Erythroblast (primary cell): ENCODE results near the gene PTPRC.

Source experiments
- DNase-seq, 2 experiments: peaks; one replicate each; lab custom pipeline; 2025; lab: John Stamatoyannopoulos, UW
- GATA1 ChIP-seq: IDR thresholded peaks from 2 replicates; pipeline ENCODE4 v1.6.1; 2011; ENCODE audit warnings: low read depth, mild to moderate bottlenecking, control low read depth, low read length, moderate library complexity
- POLR2A ChIP-seq: IDR thresholded peaks from 2 replicates; pipeline ENCODE4 v1.6.1; 2011; ENCODE audit warnings: mild to moderate bottlenecking, low read length

Gene PTPRC

DNA sequence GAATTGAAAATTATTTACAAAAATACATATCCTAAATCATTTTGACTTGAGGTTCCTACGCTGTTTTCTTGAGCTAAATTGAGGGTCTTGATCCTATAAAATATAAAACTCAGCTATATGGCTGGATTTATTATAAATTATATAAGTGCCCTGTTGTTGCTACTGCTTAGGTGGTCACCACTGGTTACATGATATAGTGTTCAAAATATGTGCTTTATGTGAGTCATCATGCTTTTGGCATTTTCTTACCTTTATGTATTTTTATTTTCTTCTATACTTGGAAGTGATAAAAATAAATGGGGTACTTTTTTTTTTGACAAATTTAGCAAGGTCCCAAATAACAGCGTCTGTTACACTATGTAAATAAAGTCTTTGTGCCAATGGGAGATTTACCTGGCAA is 31.1 kb upstream of the PTPRC start:
- TF ChIP-seq POLR2A (no peak), GATA1 (no peak)
- DNase-seq = no peak

- no peak for DNase-seq
- TF ChIP-seq GATA1 (no peak), POLR2A (no peak)
Observed at GRCh38 chr1:198610362-198610761, 28.5 kb upstream of the PTPRC start.

DNA sequence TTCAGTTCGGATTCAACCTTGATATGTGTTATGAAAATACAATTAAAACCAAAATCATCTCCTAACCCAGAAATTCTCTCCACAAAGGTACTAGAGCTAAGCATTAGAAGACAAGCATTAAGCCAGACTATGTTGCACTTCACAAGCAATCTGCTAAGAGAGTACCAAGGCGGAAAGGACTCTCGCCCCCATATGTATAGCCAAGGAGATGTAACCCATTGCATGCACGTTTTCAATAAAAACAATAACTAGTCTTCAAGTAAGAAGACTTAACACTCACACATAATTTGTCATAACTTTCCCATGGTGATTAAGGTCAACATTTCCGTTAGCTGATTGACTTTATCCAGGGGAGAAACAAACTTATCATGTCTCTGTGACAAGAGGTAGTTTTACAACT is 27.6 kb upstream of the PTPRC start:
- TF ChIP-seq POLR2A (no peak), GATA1 (no peak)
- no peak for DNase-seq

DNA sequence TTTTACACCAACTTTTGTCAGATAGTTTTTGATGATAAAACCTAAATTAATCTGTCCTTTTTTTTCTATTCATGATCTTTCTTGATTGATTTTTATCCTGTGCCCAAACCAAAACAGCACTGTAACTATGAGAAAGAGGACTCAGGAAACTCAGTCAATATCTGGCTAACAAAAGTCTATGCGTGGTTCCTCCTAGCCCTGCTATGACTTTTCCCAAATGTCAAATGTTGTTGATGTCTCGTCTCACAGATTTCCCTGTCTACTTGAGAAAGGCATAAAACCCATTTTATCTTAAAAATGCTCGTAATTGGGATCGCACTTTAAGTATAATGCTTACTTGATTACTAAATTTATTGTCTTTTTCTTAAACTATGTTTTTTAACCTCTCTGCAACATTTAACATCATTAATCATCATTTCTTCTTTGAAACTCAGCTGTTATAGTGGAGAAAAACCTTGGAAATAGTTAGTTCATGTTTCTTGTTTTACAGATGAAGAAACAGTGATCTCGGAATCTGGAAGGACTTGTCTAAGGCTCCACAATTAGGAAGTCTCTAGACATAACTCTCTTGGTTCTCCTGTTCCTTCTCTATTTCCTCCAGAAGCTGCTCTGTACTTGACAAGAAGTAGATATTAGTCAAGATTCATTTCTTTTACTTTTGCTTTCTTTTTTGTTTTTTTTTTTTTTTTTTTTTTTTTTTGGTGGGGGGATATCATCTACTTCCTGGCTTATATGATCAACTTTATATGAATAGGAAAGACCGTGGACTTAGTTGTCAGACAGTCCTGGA is 26.2 kb upstream of the PTPRC start:
- no peak for DNase-seq
- no peak for TF ChIP-seq POLR2A
- no peak for TF ChIP-seq GATA1

DNA sequence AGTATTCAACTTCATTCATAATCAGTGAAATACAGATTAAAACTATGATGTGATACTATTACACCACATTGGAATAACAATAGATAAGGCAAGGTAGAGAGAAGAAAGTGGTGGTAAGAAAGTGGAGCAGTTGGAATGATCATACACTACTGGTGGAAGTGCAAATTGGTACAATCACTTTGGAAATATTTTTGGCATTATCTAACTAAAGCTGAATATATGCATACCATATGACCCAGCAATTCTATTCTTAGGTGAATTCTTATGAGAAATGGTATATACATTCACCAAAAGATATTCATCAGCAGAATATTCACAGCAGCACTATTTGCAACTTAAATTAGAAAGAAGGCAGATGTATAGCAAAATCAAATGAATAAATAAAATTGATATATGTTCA is 21.4 kb upstream of the PTPRC start:
- TF ChIP-seq GATA1 (no peak), POLR2A (no peak)
- no peak for DNase-seq

DNA sequence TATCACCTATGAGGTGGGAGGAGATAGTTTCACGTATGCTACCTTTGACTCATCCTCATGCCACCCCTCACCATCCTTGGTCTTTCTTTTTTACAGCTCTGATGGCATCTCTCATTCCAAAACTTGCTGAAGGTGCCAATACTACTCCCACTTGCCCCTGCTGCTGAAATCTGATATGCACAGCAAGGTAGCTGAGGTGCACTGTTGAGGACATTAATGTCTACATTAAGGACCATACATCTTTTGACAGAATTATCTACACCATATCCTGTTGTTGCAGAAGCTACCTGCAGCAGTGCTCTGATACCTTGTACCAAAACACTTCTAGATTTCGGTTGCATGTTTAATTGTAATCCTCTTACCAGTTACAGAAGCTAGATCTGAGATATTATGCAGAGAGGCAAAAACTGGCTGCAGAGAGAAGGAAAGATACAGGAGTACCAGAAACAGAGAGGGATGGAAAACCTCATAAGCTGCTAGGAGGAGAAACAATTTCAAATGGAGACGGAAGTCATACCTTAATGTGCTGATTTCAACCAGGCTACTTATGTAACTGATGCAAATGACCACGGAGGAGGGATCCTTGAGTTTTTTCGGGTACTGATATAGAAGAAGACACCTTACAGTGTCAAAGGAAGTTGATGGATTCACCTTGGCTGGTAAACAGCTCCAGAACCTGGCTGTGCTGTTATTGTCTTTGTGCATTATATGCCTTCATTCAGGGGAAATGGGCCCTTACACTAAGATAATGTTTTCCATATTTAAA is 19.3 kb upstream of the PTPRC start:
- TF ChIP-seq POLR2A (no peak), GATA1 (no peak)
- no peak for DNase-seq

DNA sequence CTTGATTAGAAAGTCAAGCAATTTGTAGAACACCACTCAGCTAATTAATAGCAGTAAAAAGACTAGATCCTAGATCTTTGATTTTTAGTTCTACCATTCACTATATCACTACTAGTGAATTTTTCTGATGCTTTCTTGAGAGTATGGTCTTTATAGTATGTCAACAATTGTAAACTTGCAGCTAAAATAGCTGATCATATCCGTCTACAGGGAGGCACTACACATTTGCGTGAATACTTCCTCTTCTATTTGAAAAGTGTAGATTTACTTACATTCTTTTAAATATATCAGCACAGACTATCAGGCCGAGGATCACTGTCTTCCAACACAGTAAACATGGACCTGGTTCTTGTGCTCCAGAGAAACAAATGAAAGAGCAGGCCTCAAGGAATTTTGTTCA is 18.6 kb upstream of the PTPRC start:
- no peak for DNase-seq
- TF ChIP-seq GATA1 (no peak), POLR2A (no peak)

DNA sequence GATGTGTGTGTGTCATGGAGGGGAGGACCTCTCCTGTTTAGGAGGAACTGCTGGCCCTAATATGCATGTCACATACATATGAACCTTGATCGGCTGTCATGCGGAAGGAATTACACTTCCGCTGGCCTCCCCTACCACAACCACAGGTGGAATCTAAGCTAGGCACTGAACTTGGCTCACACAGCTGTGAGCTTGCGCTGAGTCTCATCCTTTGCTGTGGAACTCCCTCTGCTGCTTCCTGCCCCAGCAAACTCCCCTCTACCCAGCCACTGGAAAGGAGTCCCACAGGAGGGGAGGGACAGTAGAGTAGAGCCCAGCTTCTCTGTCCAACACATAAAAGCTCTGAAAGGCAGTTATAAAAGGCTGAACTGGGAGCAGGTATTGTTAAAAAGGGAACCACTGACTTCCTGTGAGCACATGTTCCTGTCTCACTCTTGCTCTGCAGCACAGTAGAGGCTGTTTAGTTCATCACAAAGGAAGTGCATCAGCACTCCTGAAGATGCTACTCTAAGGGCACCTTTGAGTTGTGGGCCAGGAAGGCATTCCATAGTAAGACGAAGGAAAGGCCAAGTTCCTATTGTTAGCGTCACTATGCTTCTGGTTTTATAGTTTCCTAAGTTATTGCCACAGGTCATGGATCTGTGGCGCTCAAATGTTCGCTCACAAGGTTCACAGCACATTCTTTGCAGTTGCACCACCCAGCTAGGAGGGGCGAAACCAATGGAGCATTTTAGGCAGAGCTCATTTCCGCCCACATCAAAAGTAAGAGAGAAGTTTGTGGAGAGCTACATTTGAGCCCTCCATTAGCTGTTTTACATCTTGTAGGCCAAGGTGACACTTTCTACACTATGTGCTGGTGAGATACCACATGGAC is 17.7 kb upstream of the PTPRC start:
- TF ChIP-seq POLR2A (no peak), GATA1 (no peak)
- no peak for DNase-seq

DNA sequence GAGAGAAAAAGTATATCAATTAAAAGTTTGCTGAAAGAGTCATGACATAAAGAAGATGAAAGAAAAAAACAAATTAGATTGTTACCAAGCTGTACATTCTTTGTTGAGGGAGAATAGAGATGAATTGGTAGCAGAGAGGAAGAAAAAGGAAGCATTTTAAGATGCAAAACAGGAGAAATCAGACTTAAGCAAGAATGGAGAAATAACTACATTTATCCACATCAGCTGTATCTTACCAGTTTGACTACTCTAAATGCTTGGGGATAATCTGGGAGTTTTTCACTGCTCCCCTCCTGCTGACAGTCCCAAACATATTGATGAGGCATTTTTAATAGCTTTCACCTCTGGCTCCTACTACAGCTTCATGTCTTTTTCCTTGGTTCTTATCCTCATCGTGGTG is 16.8 kb upstream of the PTPRC start:
- DNase-seq = no peak
- TF ChIP-seq POLR2A (no peak), GATA1 (no peak)

DNA sequence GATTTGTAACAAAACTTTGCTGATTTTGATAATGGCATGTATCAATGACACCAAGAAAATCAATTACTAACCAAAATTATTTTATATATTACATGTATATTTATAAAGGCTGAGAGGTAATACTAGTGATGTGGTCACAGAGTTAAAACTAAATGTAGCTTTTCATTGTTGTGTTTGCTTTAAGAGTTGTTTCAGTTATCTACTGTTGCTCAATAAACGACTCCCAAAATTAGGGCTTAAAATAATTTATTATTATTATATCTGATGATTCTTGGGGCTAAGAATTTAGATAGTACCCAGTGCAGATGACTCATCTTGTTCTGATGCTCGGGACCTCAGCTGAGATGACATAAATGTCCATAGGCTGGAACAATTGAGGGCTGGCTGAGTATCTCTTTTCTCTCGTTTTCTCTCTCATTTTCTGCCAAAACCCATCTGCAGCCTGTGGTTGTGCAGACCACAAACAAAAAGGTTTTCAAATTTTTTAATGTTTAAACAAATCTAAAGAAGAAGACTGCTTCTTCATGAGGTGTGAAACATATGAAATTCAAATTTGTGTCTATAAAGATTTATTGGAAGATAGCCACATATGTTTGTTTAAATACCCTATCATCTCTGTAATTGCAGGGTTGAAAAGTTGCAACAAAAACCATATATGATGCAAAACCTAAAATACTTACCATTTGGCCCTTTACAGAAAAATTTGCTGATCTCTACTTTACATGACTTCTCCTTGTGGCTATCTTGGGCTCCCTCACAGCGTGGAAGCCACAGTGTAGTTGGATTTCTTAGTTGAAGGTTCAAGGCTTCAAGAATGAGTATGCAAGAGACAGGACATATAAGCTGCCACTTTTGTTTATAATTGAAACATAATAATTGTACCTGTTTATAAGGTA is 14.8 kb upstream of the PTPRC start:
- DNase-seq = no peak
- no peak for TF ChIP-seq GATA1
- no peak for TF ChIP-seq POLR2A

- DNase-seq = no peak
- no peak for TF ChIP-seq GATA1
- no peak for TF ChIP-seq POLR2A
Observed at GRCh38 chr1:198624648-198624980, 14.2 kb upstream of the PTPRC start.

DNA sequence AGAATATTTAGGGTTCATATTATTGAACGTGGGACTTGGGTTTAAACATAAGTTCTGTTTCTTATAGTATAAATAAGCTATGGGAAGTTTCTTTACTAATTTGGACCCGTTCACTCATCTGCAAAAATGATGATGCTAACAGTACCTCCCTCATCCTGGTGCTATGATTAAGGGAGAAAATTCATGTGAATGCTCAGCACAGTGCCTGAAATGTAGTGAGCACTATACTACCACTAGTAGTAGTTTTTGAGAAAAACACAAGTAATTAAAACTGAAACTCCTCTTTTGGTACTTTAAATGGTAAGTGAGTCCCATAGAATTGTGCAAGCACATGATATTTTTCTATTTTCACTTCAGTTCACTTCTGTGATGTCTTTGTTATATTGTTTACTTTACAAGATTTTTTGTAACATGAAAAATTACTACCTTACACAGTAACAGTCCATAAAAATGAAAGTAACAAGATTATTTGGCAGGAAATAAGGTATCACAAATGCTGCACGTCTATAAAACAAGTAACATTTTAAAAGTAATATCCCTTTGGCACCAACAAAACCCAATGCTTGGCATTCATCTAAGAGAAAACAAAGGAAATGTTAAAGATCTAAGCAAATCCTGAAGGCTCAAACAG is 11.3 kb upstream of the PTPRC start:
- DNase-seq = no peak
- TF ChIP-seq POLR2A (no peak), GATA1 (no peak)

DNA sequence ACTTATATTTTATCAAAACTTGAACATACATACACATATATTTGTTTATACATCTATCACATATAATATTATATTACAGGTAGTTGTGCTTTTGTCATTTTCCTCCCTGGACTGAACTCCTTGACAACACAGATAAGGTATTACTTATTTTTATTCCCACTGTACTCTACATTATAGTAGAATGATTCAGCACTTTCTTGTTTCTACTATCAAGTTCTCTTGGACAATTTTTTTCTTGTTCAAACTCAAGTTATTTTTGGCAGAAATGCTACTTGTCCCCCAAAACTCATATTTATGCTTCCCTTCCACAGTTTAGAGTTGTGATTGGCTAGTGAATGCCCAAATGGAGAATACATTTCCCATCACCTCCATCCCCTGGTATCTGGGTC is 10.8 kb upstream of the PTPRC start:
- no peak for DNase-seq
- TF ChIP-seq POLR2A (no peak), GATA1 (no peak)
